ELR (cell line): ENCODE measurements around the gene PGBD5.

Experiments used
- DNase-seq: peaks from one replicate; pipeline ENCODE4 v3.0.0-alpha.2; 2015; ENCODE audit warnings: low read depth

PGBD5 gene

GRCh38 chr1:230348386-230349019 is 77.6 kb downstream of the PGBD5 start:
- no peak for DNase-seq

GRCh38 chr1:230347896-230348295 is 78.2 kb downstream of the PGBD5 start:
- DNase-seq = no peak

DNA sequence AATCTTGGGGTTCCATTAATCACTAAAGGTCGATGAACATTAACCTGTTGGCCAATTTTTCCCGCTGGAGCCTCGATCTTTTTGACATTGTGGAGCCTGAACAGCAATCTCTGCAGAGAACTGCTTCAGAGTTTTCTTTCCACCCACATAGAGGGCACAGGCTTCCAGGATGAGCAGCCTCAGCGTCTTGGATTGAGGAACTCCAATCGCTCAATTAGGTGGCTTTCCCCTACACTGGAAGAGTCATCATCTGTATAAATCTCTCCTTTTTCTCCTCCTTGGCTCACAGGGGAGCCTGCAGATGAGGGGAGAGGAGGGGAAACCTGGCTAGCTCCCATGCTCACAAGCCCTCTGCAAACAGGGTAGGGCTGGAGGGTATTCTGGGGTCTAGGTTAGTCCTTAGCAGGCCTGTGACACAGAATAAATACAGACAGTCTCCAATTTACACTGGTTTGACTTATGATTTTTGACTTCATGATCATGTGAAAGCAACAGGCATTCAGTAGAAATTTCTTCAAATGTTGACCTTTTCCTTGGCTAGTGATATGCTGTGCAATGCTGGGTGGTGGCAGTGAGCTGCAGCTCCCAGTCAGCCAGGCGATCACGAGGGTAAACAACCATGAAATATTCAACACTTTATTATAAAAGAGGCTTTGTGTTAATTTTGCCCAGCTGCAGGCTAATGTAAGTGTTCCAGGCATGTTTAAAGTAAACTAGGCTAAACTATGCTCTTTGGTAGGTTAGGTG is 80.8 kb downstream of the PGBD5 start:
- no peak for DNase-seq

- no peak for DNase-seq
Measured at GRCh38 chr1:230342699-230343098, 83.4 kb downstream of the PGBD5 start.

DNA sequence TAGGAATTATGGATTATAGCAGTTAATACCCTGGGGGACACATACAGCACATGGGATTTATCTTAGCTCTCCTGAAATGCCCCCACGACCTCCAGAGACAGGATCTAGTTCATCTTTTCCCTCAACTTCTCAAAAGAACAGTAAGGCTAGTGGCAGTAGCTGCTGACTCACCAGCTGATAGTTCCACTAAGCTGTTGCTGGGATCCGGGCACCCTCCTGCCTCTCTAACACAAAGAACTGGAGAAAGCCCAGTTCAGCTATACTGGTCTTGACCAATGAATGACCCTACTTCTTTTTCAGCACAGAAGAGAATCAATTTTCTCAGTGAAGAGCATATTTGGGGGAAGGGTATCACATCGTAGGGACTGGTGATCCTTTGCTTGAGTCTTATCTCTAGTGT is 84.1 kb downstream of the PGBD5 start:
- DNase-seq = no peak

GRCh38 chr1:230341162-230341546 is 85.0 kb downstream of the PGBD5 start:
- no peak for DNase-seq

DNA sequence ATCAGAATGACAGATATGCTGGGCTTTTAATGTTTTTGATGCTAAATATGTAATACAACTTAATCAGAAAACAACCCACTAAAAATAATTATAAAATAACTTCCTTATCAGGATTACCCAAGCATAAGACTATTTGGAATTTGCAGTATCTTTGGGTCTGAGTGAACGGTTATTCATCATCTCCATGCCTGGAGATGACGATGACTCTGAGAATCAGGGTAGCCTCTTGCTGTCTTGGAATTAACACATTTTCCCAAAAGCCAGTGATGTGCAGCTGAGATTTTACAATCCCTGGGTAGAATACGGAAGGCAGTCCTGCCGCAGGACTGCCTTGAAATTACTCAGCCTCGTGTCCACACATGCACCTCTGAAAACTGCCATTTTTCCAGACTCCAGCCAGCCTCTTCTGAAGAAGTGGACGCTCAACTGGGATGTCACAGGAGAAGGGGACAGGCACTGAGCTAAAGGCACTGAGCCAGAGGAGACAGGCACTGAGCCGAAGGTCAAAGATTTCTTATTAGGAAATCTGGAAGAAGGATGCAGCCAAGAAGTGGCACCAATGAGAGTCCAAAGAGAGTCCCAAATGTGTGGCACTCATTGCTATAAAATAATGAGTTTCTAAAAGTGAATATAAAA is 85.5 kb downstream of the PGBD5 start:
- DNase-seq = no peak

- no peak for DNase-seq
Measured at GRCh38 chr1:230339033-230339432, 87.1 kb downstream of the PGBD5 start.

- DNase-seq = no peak
Measured at GRCh38 chr1:230337266-230337665, 88.9 kb downstream of the PGBD5 start.

DNA sequence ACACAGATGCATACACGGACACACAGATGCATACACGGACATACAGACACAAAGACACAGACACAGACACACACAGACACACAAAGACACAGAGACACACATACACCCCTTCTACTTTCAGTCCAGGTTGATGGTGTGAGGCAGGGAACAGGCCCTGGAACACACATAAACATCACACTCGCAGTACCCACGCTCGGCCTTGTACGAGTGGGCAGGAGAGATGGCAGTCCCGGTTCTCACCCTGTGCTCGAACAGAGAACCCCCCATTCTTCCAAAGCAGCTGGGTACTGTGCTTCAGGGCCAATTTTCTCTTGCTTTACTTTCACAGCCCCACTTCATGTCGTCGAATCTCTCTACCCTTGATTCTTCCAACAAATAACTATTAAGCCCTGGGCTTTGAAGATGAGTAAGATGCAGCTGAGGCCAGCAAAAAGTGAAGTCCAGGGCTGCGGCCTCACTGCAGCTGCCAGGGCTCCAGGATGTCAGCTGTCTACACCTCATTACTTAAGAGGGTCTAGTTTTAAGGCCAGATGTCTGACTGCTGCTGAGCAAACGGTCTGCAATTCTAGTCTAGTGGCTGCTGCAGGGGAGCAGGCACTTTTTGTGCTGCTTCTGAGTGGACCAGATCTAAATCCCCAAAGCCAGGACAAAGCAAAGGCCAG is 90.1 kb downstream of the PGBD5 start:
- DNase-seq = no peak

DNA sequence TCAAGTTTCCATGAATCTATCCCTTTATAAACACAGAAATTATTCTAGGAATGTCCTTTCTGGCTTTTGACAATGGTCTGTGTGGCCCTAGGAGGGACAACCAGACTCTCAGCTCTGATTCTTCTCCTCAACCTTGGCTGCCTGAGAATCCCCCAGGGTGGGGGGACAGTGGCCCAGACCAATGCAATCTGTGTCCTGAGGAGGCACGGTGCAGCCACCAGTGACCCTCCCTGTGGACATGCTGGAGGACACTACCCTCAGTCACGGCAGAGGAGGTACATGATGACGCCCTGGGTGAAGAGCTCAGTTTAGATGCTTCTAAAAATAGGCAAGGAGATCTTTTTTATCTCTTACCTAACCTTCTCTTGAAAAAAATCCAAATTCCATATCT is 91.7 kb downstream of the PGBD5 start:
- DNase-seq = no peak

GRCh38 chr1:230333590-230334446 is 92.3 kb downstream of the PGBD5 start:
- no peak for DNase-seq

- DNase-seq = no peak
Measured at GRCh38 chr1:230332575-230333066, 93.5 kb downstream of the PGBD5 start.

GRCh38 chr1:230332061-230332460 is 94.1 kb downstream of the PGBD5 start:
- DNase-seq = no peak

DNA sequence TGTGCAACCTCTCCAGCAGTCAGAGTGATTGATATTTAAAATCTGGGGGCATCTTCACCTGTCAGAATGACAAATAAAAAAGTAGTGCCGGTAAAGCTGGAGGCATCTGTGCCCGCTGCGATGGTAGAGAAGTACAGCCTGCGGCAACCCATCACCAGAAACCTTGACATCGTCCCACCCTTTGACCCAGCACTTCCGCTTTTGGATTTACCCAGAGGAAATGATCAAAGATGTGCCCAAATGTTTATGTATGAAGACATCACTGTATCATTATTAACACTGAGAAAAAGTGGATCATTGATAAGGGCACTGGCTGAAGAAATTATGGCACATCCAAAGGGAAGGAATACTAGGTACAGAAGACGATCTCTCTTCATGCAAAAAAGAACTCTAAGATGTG is 96.0 kb downstream of the PGBD5 start:
- DNase-seq = no peak

- DNase-seq = peak; percentile 66
Measured at GRCh38 chr1:230328342-230329015, 97.7 kb downstream of the PGBD5 start.

DNA sequence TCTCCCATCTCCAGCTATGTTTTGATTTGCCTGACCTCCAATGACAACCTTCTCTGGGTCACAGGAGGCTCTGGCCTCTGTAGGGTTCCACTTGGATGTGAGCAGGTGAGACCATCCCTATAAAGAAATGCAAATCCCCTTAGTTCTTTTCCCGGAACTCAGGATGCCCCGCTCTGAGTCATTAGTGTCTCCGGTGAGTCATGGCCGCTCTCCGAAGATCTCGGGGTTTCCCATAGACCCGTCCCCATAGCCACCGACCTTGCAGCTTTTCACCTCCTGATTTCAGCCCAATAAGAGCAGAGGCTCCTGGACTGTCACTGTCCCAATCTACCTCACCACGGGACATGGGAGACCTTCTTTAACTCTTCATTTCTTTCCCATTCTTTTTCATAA is 98.2 kb downstream of the PGBD5 start:
- DNase-seq = peak; percentile 74

DNA sequence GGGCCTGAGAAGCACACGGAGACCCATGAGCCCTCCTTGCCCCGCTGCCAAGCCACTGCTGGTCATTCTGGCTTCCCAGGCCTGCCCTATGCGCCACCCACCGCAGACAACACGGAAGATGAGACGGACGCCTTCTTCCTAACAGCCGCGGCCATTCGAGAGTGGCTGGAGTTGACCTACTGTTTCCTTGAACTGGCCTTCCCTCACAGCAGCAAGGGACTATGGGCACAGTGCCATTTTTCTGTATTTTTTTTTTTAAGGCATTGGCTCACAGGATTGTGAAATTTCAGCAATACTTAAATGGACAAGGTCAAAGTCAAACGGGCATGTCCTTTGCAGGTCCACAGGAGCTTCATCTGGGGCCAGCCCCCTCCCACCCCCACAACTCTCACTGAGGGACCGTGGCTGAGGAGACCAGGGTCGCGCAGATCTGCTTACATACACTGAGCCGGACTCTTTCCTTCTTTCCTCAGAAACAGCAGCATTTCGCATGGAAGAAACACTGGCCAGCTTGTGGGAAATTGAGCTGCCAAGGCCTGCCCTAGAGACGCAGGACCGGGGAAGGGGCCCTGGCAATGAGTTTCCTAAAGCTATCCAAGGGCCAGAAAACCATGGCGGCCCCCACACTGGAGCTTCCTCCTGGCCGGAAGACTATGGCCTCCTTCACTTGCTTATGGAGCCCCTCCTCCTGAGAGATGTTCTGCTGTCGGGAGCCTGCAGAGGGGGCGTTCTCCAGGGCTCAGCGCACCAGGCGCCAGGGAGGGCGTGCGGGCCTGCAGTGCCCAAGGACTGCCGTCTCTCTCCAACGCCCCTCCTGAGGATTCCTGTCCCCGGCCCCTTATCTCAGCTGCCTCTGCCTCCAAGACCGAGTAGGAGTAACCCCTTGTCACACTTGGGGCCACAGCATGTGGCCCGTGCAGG is 98.9 kb downstream of the PGBD5 start:
- no peak for DNase-seq

GRCh38 chr1:230323686-230324085 is 102.4 kb downstream of the PGBD5 start:
- no peak for DNase-seq

- DNase-seq = no peak
Measured at GRCh38 chr1:230322967-230323547, 103.1 kb downstream of the PGBD5 start.
